Middle frontal gyrus (tissue), 1 donor: ENCODE results near the gene CYP4F22.
"Not testable (repeated sequence)": the region's sequence is repeated elsewhere in the genome, so short reads cannot be mapped to it uniquely, and the experiment has no call there.

ENCODE experiments used
- DNase-seq: peaks from one replicate; pipeline ENCODE4 v3.0.0-alpha.2; 2015; ENCODE audit warnings: low spot score; ENCODE audit errors: extremely low spot score

Gene CYP4F22

GRCh38 chr19:15570420-15570819 lies 62.1 kb downstream of the CYP4F22 start:
- DNase-seq, result no peak

- DNase-seq, result no peak
These were observed 67.1 kb downstream of the CYP4F22 start for GRCh38 chr19:15575406-15575805.

DNA sequence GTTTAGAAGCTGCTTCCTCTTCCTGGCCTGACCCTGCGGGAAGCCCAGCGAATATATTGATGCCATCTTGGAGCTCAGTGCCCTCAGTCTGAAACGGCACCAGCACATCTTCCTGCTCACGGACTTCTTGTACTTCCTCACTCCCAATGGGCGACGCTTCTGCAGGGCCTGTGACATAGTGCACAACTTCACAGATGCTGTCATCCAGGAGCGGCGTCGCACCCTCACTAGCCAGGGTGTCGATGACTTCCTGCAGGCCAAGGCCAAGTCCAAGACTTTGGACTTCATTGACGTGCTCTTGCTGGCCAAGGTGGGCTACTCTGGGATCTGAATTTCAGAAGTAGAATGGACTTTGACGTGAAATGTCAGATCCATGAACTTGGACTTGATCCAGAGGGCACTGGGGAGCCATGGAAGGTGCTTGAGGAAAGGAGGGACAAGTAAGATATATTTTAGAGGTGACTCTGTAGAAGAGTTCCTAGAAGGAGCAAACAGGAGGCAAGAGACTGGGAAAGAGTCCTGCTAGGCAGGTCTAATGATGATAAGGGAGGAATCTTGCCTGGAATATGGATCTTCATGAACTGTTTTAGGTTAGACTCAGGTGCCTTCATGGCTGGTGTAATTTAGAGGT lies 68.3 kb downstream of the CYP4F22 start:
- DNase-seq, result no peak

GRCh38 chr19:15577184-15577771 lies 69.0 kb downstream of the CYP4F22 start:
- no peak for DNase-seq

DNA sequence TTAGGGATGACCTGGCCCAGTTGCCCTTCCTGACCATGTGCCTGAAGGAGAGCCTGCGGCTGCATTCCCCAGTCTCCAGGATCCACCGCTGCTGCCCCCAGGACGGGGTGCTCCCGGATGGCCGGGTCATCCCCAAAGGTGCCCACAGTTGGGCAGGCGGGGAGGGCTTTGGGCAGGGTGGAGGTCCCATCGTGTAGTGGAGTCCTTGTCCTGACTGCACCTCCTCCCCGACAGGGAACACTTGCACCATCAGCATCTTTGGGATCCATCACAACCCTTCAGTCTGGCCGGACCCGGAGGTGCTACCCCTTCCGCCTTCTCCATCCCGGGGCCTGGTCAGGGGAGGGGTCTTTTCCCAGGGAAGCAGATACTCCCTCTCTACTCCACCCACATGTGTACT lies 75.0 kb downstream of the CYP4F22 start:
- no peak for DNase-seq

DNA sequence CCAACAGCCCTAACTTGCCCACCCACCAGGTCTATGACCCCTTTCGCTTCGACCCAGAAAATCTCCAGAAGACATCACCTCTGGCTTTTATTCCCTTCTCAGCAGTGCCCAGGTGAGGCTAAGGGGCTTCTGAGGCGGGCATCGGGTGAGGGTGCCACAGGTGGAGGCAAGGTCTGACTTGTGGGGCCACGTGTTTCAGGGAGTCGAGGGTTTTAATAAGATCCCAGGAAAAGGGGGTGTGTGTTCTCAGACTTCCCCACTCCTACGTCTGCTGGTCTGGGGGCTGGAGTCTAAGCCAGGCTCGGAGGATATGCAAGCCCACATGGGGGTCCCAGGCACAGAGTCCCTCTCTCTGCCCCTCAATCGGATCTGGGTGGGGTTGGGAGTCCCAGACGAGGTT lies 75.8 kb downstream of the CYP4F22 start:
- no peak for DNase-seq

DNA sequence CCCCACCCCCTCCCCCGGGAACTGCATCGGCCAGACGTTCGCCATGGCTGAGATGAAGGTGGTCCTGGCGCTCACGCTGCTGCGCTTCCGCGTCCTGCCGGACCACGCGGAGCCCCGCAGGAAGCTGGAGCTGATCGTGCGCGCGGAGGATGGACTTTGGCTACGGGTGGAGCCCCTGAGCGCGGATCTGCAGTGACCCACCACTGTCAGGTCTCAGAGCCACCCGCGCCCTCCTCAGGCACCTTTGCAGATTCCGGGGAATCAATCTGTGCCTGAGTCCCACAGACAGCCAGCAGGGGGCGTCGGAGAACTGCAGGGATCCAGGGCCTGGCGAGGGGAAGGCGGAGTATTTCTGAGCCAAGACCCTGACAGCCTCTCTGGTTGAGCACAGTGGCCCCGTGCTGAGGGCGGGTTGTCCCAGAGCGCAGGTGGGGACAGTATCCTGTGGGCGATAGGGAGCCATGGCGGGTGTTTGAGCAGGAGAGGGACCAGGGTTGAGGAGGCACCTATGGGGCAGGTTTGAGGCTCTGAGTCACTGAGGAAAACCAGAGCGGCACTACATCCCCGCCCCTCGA lies 76.3 kb downstream of the CYP4F22 start:
- DNase-seq, result no peak

- no peak for DNase-seq
These were observed 79.3 kb downstream of the CYP4F22 start for GRCh38 chr19:15587663-15588062.

DNA sequence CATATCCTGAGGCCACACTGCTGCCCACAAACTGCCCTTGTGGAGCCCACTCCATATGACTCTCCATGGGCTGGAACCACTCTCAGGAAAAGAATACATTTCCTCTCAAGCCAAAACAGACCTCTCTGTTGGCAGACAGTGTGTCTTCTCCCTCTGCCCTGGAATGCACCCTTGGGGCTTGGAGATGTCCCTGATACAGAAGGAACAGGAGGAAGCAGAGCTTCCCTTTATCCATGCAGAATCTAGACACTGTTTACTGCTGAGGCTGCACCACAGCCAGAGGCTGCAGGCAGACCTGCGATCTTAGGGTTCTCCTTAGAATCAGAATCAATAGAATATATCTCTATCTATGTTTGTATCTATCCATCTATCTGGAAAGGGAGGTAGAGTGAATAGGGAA lies 79.9 kb downstream of the CYP4F22 start:
- no peak for DNase-seq

- no peak for DNase-seq
These were observed 81.6 kb downstream of the CYP4F22 start for GRCh38 chr19:15589760-15590451.

DNA sequence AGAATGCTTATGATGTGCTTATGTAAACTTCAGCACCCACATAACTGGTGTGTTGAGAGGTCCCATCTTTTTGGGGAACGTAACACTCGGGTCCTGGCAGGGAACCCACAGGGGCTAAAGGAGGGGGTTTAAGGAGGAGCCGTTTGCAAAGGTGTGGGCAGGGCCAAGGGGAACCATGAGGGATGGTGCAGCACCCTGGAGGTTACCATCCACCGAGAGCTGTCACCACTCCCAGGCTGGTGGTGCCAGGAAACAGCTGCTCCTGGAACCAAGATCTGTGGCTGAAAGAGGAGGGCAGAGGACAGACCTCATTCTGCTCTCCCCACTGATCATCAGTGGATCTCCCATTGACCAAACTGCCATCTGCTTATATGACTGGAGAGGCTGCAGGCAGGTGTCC lies 83.5 kb downstream of the CYP4F22 start:
- no peak for DNase-seq

DNA sequence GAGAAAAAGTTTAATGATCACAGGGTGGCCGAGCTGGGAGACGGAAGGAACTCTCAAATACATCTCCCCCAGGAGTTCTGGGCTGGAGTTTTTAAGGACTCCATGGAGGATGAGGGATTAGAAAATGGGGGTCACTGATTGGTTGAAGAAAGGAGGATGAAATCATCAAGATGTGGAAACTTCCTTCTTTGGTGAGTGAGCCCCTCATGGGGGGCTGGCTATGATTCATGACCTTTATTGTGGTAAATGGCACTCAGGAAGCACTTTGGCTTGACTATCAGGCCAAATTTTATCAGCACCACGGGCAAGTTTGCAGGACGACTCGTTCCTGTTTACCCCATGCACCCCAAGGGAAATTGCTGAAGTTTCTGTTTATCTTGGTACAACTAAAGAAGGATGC lies 84.2 kb downstream of the CYP4F22 start:
- not testable (repeated sequence) for DNase-seq

- DNase-seq, result not testable (repeated sequence)
These were observed 85.4 kb downstream of the CYP4F22 start for GRCh38 chr19:15593766-15594165.

DNA sequence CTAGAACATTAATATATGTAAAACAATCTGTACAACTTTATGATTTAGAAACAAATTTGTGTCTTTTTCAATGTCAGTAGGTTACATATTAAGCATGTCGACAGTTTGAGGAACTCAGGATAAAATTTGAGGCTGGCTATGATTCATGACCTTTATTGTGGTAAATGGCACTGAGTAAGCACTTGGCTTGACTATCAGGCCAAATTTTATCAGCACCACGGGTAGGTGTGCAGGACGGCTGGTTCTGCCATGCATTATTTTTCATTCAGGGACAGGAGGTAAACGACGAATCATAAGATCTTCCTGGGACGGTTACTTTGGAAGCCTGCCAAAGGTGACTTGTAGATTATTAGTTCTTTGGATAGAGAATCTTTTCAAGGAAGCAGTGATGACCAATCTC lies 86.7 kb downstream of the CYP4F22 start:
- no peak for DNase-seq
